Mucosa of stomach (tissue), 1 donor: ENCODE measurements around the gene NARS2.
"Not testable (repeated sequence)": the region's sequence is repeated elsewhere in the genome, so short reads cannot be mapped to it uniquely, and the experiment has no call there.

Source experiments
- H3K27me3 ChIP-seq: one replicate; pipeline ENCODE4 v1.7.0; 2013; ENCODE audit warnings: mild to moderate bottlenecking, low read length; ENCODE audit not compliant: control insufficient read depth, insufficient read depth
- H3K36me3 ChIP-seq: one replicate; pipeline ENCODE4 v1.7.0; 2013; ENCODE audit warnings: low read length; ENCODE audit not compliant: control insufficient read depth, insufficient read depth
- H3K4me1 ChIP-seq: one replicate; pipeline ENCODE4 v1.7.0; 2013; ENCODE audit warnings: mild to moderate bottlenecking, low read length; ENCODE audit not compliant: control insufficient read depth, insufficient read depth
- H3K4me3 ChIP-seq: one replicate; pipeline ENCODE4 v1.7.0; 2013; ENCODE audit warnings: low read length
- H3K9ac ChIP-seq: one replicate; pipeline ENCODE4 v1.7.0; 2013; ENCODE audit warnings: mild to moderate bottlenecking, low read length, moderate library complexity
- H3K9me3 ChIP-seq: one replicate; pipeline ENCODE4 v1.7.0; 2013; ENCODE audit warnings: mild to moderate bottlenecking, low read length, moderate library complexity; ENCODE audit not compliant: control insufficient read depth
- donor health status: Pancreatic carcinoma.

Gene NARS2

DNA sequence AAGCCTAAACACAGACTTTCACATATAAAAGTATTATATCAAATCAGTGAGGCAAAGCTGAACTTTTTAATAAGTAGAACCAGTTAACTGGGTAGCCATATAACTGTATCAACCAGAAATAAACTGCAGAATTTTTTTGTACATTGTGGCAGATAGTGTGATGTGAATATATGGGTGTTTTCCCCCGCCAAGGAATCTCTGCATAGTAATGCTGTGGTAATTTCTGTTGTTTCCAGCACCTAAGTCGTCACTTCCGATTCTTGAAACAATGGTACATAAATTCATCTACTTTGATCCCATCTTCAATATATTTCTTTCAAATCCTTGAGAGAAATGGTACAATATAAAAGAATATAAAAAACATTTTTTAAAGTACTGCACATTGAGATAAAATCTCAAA is 39.6 kb downstream of the NARS2 start:
- no peaks in the 10 kb centered on the region for H3K36me3 ChIP-seq
- no peak overlapping the region for H3K4me3 ChIP-seq
- no peak overlapping the region for H3K9ac ChIP-seq
- no peaks in the 10 kb centered on the region for H3K9me3 ChIP-seq
- peaks cover 6% of the 10 kb centered on the region for H3K4me1 ChIP-seq
- no peaks in the 10 kb centered on the region for H3K27me3 ChIP-seq

DNA sequence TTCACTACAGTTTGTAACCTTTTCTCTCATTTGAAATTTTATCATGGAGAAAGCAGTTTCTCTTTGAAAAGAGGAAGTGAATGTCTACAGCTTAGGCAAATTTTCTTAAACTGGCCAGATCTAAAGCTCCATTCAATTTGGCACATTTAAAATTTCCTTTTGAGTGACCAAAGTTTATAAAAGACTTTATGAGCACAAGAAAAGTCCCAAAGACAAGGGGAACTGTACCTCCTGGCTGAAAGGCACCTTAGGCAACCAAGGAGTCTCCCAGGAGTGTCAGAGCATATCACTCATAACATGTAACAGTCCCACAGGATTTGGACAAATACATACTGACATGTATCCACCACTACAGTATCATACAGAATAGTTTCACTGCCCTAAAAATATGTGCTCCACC is 41.3 kb downstream of the NARS2 start:
- no peaks in the 10 kb centered on the region for H3K9me3 ChIP-seq
- H3K36me3 ChIP-seq = no peaks in the 10 kb centered on the region
- H3K9ac ChIP-seq = no peak overlapping the region
- no peak overlapping the region for H3K4me3 ChIP-seq
- H3K4me1 ChIP-seq = no peaks in the 10 kb centered on the region
- H3K27me3 ChIP-seq = no peaks in the 10 kb centered on the region

DNA sequence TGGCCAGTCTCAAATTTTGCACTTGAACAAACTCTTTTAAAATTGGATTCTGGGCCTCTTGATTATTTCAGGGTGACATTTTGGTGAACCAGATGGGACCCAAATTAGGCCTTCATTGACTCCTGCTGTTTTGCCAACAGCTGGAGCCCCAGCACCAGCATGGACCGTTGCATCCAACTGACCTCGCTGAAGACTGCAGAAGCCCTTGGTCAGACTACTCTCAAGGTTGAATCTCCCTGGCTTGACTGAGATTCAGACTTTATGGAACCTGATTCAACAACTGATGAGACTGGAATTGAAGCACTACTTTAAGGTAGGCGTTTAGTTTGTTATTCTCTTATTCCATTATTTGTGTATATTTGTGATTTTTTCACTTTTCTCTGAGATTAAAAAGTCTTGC is 41.7 kb downstream of the NARS2 start:
- no peaks in the 10 kb centered on the region for H3K4me1 ChIP-seq
- no peaks in the 10 kb centered on the region for H3K36me3 ChIP-seq
- H3K27me3 ChIP-seq = no peaks in the 10 kb centered on the region
- H3K4me3 ChIP-seq = no peak overlapping the region
- no peaks in the 10 kb centered on the region for H3K9me3 ChIP-seq
- H3K9ac ChIP-seq = no peak overlapping the region

DNA sequence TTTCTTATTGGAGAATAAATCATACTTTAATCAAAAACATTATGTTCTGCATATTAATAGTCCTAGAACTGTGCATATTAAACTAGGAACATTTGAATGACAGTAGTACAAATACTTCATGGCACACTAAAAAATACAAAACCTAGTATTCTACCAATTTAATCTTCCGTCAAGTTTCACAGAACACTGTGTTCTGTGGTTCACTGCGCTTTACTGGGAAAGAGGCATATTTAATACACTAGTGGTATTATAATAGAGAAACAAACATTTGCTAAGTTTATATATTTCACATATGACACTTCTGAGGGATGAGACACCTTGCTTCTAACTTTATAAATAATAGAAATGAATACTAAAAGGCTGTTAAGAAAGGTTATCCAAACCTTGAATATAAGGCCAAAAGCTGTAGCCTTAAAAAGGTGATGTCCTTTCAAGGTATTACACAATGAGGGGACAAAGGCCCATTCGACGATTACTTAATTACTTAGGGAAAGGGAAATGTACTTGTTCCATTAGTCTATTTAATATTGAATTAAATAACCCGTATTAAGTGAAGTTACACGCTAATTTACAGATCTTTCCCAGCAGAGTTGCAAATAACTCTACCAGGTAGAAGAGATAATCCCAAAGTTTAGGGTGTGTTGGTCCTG is 48.0 kb downstream of the NARS2 start:
- Histone ChIP-seq H3K4me3 (no peak overlapping the region), H3K27me3 (no peaks in the 10 kb centered on the region), H3K9me3 (no peaks in the 10 kb centered on the region), H3K9ac (no peak overlapping the region), H3K36me3 (no peaks in the 10 kb centered on the region), H3K4me1 (no peaks in the 10 kb centered on the region)

DNA sequence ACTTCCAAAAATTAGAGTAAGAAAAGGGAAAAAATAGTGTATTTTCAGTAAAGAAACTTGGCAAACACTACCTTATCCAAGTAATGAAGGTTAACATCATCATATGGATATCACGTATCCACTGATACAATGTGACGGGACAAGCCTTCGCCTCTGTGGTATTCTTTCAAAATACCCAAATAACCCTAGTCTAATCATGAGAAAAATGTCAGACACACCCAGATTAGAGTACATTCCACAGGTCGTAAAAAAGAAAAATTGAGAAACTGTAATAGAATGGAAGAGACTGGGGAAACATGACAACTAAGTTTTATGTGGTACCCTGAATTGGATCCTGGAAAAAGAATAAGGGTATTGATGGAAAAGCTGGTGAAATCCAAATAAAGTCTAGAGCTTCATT is 48.9 kb downstream of the NARS2 start:
- no peaks in the 10 kb centered on the region for H3K9me3 ChIP-seq

DNA sequence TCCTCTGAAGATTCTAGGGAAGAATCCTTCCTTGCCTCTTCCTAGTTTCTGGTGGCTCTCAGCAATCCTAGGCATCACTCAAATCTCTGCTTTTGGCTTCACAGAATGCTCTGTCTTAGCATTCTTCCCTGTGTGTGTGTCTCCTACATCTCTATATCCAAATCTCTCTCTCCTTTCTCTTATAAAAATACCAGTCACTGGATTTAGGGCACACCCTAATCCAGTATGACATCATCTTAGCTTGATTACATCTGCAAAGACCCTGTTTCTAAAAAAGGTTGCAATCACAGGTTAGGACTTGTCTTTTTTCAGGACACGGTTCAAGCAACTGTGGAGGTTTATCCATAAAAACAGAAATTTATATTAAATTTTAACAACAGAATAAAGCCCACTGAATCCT is 54.4 kb downstream of the NARS2 start:
- no peak overlapping the region for H3K9ac ChIP-seq
- no peak overlapping the region for H3K4me3 ChIP-seq
- no peaks in the 10 kb centered on the region for H3K27me3 ChIP-seq
- no peaks in the 10 kb centered on the region for H3K9me3 ChIP-seq
- H3K4me1 ChIP-seq = no peaks in the 10 kb centered on the region
- no peaks in the 10 kb centered on the region for H3K36me3 ChIP-seq

More for the DNA sequence above, 48.9 kb downstream of the NARS2 start:
- H3K4me1 ChIP-seq = no peaks in the 10 kb centered on the region
- H3K27me3 ChIP-seq = no peaks in the 10 kb centered on the region
- H3K9ac ChIP-seq = no peak overlapping the region
- no peaks in the 10 kb centered on the region for H3K36me3 ChIP-seq
- H3K4me3 ChIP-seq = no peak overlapping the region

DNA sequence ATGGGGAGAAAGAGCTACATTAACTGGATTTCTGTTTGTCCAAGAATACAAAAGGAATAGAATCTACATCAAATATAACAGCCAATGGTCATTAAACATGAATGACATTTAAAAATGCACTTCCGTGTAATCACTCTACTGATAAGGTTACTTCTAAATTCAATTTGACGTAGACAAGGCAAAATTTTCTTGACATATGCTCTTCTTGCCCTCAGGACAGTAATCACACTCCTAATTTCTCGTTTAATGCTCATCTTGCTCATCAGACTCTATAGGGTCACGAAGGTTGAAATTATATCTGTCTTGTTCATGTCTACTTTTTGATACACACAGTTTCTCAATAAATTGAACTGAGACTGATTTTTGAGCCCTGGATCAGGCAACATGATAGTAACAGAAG is 58.4 kb downstream of the NARS2 start:
- H3K4me1 ChIP-seq = no peaks in the 10 kb centered on the region
- no peaks in the 10 kb centered on the region for H3K36me3 ChIP-seq
- H3K9me3 ChIP-seq = no peaks in the 10 kb centered on the region
- no peak overlapping the region for H3K9ac ChIP-seq
- no peak overlapping the region for H3K4me3 ChIP-seq
- no peaks in the 10 kb centered on the region for H3K27me3 ChIP-seq

DNA sequence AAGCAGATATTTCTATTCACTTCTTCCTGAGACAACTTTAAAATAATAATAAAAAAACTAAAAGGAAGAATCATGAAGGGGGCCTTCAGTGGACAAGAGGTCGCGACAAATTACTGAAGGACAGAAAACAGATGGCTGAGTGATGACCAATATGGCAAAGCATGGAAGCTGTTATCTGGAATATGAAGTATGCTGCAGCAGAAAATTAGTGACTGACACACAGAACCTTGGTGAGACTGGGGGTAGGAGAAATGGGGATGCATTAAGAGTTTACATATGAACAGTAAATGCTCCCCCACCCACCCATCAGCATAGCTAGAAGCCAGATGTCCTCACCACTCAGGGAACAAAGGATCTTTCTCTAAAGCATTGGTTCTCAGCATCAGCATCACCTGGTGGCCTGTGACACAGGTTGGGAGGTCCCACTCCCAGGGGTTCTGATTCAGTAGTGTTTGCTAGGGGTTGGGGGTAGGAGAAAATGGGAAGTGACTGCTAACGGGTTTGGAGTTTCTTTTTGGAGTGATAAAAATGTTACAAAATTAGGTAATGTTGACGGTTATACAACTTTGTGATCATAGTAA is 59.7 kb downstream of the NARS2 start:
- Histone ChIP-seq H3K9me3 (no peaks in the 10 kb centered on the region), H3K27me3 (no peaks in the 10 kb centered on the region), H3K4me1 (no peaks in the 10 kb centered on the region), H3K4me3 (no peak overlapping the region), H3K36me3 (no peaks in the 10 kb centered on the region), H3K9ac (no peak overlapping the region)

DNA sequence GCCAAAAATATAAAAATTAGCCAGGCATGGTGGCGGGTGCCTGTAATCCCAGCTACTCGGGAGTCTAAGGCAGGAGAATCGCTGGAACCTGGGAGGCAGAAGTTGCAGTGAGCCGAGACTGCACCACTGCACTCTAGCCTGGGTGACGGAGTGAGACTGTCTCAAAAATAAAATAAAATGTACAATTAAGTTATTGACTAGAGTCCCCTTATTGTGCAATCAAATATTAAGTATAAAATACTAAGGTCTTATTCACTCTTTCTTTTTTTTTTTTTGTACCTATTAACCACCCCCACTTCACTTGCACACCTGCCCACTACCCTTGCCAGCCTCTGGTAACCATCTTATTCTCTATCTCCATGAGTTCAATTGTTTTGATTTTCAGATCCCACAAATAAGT is 61.6 kb downstream of the NARS2 start:
- not testable (repeated sequence) for H3K36me3 ChIP-seq, H3K4me1 ChIP-seq, H3K27me3 ChIP-seq, H3K9me3 ChIP-seq, H3K9ac ChIP-seq, H3K4me3 ChIP-seq

DNA sequence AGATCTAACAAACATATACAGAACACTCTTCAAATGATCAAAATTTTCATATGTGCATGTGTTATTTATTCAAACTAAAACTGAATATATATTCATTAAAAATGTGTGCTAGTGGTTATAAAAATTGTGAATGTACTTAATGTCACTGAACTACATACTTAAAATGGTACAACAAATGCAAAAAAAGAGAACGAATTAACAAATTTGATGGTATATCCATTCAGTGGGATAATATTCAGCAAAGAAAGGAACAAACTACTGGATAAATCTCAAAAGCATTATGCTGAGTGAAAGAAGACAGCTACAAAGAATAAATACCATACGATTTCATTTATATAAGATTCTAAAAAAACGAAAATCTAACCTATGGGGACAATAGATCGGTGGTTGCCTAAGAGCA is 64.1 kb downstream of the NARS2 start:
- H3K9ac ChIP-seq = no peak overlapping the region
- H3K4me1 ChIP-seq = no peaks in the 10 kb centered on the region
- no peaks in the 10 kb centered on the region for H3K36me3 ChIP-seq
- no peak overlapping the region for H3K4me3 ChIP-seq
- H3K27me3 ChIP-seq = no peaks in the 10 kb centered on the region
- no peaks in the 10 kb centered on the region for H3K9me3 ChIP-seq

DNA sequence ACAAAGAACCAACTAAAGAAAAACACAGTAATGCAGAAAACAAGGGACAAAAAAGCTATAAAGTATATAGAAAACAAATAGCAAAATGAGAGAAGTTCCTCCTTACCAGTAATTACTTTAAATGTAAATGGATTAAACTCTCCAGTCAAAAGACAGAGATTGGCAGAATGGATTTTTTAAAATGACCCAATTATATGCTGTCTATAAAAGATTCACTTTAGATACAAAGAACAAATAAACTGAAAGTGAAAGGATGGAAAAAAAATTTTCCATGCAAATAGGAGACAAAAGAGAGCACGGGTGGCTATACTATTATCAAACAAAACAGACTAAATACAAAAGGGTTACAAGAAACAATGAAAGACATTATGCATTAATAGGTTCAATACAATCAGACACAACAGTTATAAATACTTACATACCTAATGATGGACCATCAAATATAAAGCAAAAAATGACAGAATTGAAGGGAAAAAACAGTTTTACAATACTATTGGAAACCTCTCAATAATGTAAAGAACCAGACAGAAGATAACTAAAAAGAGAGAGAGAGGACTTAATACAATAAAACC is 64.6 kb downstream of the NARS2 start:
- H3K9me3 ChIP-seq = no peaks in the 10 kb centered on the region
- no peaks in the 10 kb centered on the region for H3K27me3 ChIP-seq
- H3K4me3 ChIP-seq = no peak overlapping the region
- no peak overlapping the region for H3K9ac ChIP-seq
- H3K36me3 ChIP-seq = no peaks in the 10 kb centered on the region
- H3K4me1 ChIP-seq = no peaks in the 10 kb centered on the region

DNA sequence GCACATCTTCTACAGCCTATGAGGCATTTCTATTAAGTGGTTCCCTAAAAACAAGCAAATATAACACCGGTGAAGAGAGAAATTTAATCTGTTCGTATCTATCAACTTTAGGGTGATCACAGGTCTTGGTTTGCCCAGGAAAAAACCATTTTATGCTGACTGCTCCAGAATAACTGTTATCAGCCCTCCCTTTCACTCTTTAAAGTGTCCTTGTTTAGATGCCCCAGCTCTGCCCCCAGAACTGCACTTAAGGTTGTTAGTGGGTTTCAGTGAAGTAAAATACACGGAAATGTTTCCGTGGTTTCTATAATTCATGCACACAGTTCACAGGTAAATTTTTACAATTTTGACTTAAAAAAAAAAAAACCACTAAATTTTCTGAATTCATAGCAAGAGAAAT is 70.0 kb downstream of the NARS2 start:
- no peak overlapping the region for H3K4me3 ChIP-seq
- no peaks in the 10 kb centered on the region for H3K27me3 ChIP-seq
- H3K4me1 ChIP-seq = no peaks in the 10 kb centered on the region
- no peaks in the 10 kb centered on the region for H3K9me3 ChIP-seq
- H3K36me3 ChIP-seq = no peaks in the 10 kb centered on the region
- no peak overlapping the region for H3K9ac ChIP-seq
